ENCODE measurements around the gene CORO2A.

- TF ChIP-seq CTCF (conservative IDR thresholded peaks at IDR 0.05) = no peak
- no peak for TF ChIP-seq EZH2 (IDR thresholded peaks at IDR 0.05; ENCODE audit: low read depth)
Observed at GRCh38 chr9:98159301-98159700, 33.1 kb downstream of the CORO2A start.
